ENCODE results near the gene TNNC1. TPM values are rescaled to one million over a fixed set of nuclear protein-coding genes. Genes with fewer than 3 reads are reported as not detected.

Gene TNNC1
- total RNA-seq, 1 donor from 2014 or later = 5.7 TPM

GRCh38 chr3:52403955-52404354, 49.9 kb downstream of the TNNC1 start:
- DNase-seq (ENCODE audit: low read depth) = no peak
- Histone ChIP-seq H3K36me3 (ENCODE audit: control insufficient read depth, insufficient read depth, low read length) (peaks cover 8% of the 10 kb centered on the region), H3K4me3 (ENCODE audit: low read depth, low read length) (no peak overlapping the region), H3K27me3 (ENCODE audit: control insufficient read depth, insufficient read depth, low read length) (no peaks in the 10 kb centered on the region)
- TF ChIP-seq, protein P1, sequence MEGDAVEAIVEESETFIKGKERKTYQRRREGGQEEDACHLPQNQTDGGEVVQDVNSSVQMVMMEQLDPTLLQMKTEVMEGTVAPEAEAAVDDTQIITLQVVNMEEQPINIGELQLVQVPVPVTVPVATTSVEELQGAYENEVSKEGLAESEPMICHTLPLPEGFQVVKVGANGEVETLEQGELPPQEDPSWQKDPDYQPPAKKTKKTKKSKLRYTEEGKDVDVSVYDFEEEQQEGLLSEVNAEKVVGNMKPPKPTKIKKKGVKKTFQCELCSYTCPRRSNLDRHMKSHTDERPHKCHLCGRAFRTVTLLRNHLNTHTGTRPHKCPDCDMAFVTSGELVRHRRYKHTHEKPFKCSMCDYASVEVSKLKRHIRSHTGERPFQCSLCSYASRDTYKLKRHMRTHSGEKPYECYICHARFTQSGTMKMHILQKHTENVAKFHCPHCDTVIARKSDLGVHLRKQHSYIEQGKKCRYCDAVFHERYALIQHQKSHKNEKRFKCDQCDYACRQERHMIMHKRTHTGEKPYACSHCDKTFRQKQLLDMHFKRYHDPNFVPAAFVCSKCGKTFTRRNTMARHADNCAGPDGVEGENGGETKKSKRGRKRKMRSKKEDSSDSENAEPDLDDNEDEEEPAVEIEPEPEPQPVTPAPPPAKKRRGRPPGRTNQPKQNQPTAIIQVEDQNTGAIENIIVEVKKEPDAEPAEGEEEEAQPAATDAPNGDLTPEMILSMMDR (IDR thresholded peaks at IDR 0.05; ENCODE audit: insufficient read depth, low read length, poor library complexity, severe bottlenecking) = no peak

DNA sequence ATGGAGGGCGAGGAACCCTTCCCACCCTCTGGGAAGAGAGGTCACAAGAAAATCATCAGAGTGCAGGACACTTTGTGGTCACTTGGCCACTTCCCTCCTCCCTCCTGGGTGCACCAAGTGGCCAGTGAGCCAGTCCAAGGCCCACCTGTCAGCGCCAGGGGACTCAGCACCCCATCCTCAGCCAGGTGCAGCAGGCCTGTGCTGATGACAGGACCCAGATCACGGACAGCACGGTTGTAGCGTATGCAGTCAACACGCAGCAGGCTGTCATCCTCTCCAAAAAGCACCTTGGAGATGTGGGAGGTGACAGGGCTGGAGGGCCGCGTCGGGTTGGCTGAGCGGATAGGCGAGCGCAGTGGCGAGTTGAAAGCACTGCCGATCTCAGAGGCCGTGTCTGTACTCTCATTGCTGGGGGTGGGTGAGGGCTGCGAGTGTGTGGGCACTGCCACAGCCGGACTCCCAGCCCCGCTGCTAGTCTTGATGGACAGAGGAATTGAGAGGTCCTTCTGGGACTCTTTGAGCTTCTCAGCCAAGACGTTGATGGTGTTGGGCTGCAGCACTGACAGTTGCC, 50.5 kb downstream of the TNNC1 start:
- no peak for DNase-seq (ENCODE audit: low read depth)
- Histone ChIP-seq H3K36me3 (ENCODE audit: control insufficient read depth, insufficient read depth, low read length) (peaks cover 8% of the 10 kb centered on the region), H3K27me3 (ENCODE audit: control insufficient read depth, insufficient read depth, low read length) (no peaks in the 10 kb centered on the region), H3K4me3 (ENCODE audit: low read depth, low read length) (no peak overlapping the region)
- TF ChIP-seq, protein P1 (IDR thresholded peaks at IDR 0.05; ENCODE audit: insufficient read depth, low read length, poor library complexity, severe bottlenecking) = no peak

DNA sequence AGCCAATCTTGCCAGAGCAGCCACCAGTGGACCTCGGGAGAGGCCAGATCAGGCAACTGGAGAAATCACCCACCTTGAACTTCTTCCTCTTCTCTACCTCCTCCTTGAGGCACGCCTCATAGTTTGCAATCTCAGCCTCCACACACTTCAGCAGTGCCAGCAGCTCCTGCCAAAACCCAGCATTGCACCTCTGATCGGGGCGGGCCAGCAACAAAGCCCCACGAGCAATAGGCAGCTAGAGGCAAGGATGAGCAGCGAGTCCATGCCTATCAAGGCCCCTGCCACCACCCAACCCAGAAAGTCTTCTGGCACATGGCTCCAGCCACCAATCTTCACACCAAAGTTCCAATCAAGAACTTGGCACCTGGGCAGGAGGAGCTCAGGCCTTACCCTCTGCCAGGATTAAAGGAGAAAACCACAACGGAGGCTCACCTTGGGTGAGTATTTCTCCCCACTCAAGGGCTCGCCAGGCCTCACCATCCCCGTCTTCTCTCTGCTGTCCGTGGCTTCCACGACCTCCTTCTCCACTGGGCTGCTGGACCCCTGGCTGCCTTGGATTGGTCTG, 51.1 kb downstream of the TNNC1 start:
- no peak for DNase-seq (ENCODE audit: low read depth)
- H3K36me3 ChIP-seq (ENCODE audit: control insufficient read depth, insufficient read depth, low read length) = peaks cover 8% of the 10 kb centered on the region
- TF ChIP-seq, protein P1 (IDR thresholded peaks at IDR 0.05; ENCODE audit: insufficient read depth, low read length, poor library complexity, severe bottlenecking) = no peak
- H3K27me3 ChIP-seq (ENCODE audit: control insufficient read depth, insufficient read depth, low read length) = no peaks in the 10 kb centered on the region
- no peak overlapping the region for H3K4me3 ChIP-seq (ENCODE audit: low read depth, low read length)

DNA sequence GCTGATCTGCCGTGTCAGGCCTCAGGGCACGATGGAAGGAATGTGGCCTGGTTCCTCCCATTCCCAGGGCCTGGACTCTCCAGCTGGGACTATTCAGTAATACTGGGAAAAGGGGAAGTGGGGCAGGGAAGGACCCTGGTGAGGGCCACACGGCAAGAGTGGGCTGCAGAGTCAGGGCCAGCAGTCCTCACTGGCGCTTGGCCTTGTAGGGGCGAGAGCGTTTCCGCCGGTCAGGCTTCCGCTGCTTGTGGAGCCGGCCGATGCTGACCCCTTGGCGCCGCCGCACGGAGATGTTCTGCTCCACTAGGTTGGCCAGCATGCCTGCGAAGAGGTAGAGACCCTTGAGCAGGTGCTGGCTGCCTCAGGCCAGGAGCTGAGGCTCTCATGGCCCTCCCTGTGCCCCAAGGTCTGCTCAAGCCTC, 51.7 kb downstream of the TNNC1 start:
- TF ChIP-seq, protein P1 (IDR thresholded peaks at IDR 0.05; ENCODE audit: insufficient read depth, low read length, poor library complexity, severe bottlenecking) = no peak
- no peaks in the 10 kb centered on the region for H3K27me3 ChIP-seq (ENCODE audit: control insufficient read depth, insufficient read depth, low read length)
- no peak overlapping the region for H3K4me3 ChIP-seq (ENCODE audit: low read depth, low read length)
- no peak for DNase-seq (ENCODE audit: low read depth)
- H3K36me3 ChIP-seq (ENCODE audit: control insufficient read depth, insufficient read depth, low read length) = peaks cover 8% of the 10 kb centered on the region

GRCh38 chr3:52401551-52401950, 52.3 kb downstream of the TNNC1 start:
- no peak for DNase-seq (ENCODE audit: low read depth)
- TF ChIP-seq, protein P1 (IDR thresholded peaks at IDR 0.05; ENCODE audit: insufficient read depth, low read length, poor library complexity, severe bottlenecking) = no peak
- no peak overlapping the region for H3K4me3 ChIP-seq (ENCODE audit: low read depth, low read length)
- H3K27me3 ChIP-seq (ENCODE audit: control insufficient read depth, insufficient read depth, low read length) = no peaks in the 10 kb centered on the region
- H3K36me3 ChIP-seq (ENCODE audit: control insufficient read depth, insufficient read depth, low read length) = peaks cover 8% of the 10 kb centered on the region

Other genes with a start within 250 kb of the TNNC1 start
- gene TLR9, start 228.4 kb downstream of the TNNC1 start, total RNA-seq = not detected in 2 replicates
- gene TWF2, start 214.9 kb downstream of the TNNC1 start, total RNA-seq = 159 and 194 TPM in 2 replicates
- gene PPM1M, start 208.3 kb downstream of the TNNC1 start, total RNA-seq = 6.1 and 8.8 TPM in 2 replicates
- 47.6 and 49.0 TPM in 2 replicates for gene WDR82, start 175.4 kb downstream of the TNNC1 start, total RNA-seq
- 13.2 and 13.5 TPM in 2 replicates for gene GLYCTK, start 166.2 kb downstream of the TNNC1 start, total RNA-seq
- 0.96 and 2.9 TPM in 2 replicates for gene DNAH1, start 137.7 kb downstream of the TNNC1 start, total RNA-seq
- 98.7 and 115 TPM in 2 replicates for gene BAP1, start 44.0 kb downstream of the TNNC1 start, total RNA-seq
- gene PHF7, start 43.4 kb downstream of the TNNC1 start, total RNA-seq = 3.1 and 3.9 TPM in 2 replicates
- 0.21 TPM in 1 of 2 replicates, not detected in the other for gene SEMA3G, start 8.9 kb downstream of the TNNC1 start, total RNA-seq
- gene NISCH, start 1.6 kb upstream of the TNNC1 start, total RNA-seq = 62.5 and 65.4 TPM in 2 replicates
- gene STAB1, start 41.3 kb upstream of the TNNC1 start, total RNA-seq = 0.42 and 1.1 TPM in 2 replicates
- 192 and 223 TPM in 2 replicates for gene NT5DC2, start 79.8 kb upstream of the TNNC1 start, total RNA-seq
- 0.75 and 97.6 TPM in 2 replicates for gene UQCC5, start 82.6 kb upstream of the TNNC1 start, total RNA-seq
- 74.2 and 89.5 TPM in 2 replicates for gene PBRM1, start 231.9 kb upstream of the TNNC1 start, total RNA-seq
- gene GNL3, start 232.0 kb upstream of the TNNC1 start, total RNA-seq = 109 and 135 TPM in 2 replicates

All from kidney epithelial cell (primary cell).